ENCODE data around the gene SGSM1.

Gene SGSM1

GRCh38 chr22:24760708-24761306, 45.2 kb upstream of the SGSM1 start:
- no peaks in the 10 kb centered on the region for H3K36me3 ChIP-seq (ENCODE audit: control insufficient read depth, low read length)
- no peaks in the 10 kb centered on the region for H3K27me3 ChIP-seq (ENCODE audit: control insufficient read depth, low read length)
- no peaks in the 10 kb centered on the region for H3K9me3 ChIP-seq (ENCODE audit: control insufficient read depth, insufficient read depth, low read length)
- H3K4me3 ChIP-seq (ENCODE audit: low read length), result no peak overlapping the region
- no peaks in the 10 kb centered on the region for H3K4me1 ChIP-seq (ENCODE audit: control insufficient read depth, low read length)
- no peaks in the 10 kb centered on the region for H3K79me2 ChIP-seq (ENCODE audit: control insufficient read depth, low read length)
- TF ChIP-seq EZH2phosphoT487 (IDR thresholded peaks at IDR 0.05; ENCODE audit: borderline replicate concordance, low read length), result no peak
- TF ChIP-seq, protein P1, sequence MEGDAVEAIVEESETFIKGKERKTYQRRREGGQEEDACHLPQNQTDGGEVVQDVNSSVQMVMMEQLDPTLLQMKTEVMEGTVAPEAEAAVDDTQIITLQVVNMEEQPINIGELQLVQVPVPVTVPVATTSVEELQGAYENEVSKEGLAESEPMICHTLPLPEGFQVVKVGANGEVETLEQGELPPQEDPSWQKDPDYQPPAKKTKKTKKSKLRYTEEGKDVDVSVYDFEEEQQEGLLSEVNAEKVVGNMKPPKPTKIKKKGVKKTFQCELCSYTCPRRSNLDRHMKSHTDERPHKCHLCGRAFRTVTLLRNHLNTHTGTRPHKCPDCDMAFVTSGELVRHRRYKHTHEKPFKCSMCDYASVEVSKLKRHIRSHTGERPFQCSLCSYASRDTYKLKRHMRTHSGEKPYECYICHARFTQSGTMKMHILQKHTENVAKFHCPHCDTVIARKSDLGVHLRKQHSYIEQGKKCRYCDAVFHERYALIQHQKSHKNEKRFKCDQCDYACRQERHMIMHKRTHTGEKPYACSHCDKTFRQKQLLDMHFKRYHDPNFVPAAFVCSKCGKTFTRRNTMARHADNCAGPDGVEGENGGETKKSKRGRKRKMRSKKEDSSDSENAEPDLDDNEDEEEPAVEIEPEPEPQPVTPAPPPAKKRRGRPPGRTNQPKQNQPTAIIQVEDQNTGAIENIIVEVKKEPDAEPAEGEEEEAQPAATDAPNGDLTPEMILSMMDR (IDR thresholded peaks at IDR 0.05; ENCODE audit: low read depth, low read length, poor library complexity, severe bottlenecking), result no peak
- H3K27ac ChIP-seq (ENCODE audit: low read depth, low read length), result no peak overlapping the region
- no peaks in the 10 kb centered on the region for H3F3A ChIP-seq (ENCODE audit: control insufficient read depth, insufficient read depth)
- H3K9me2 ChIP-seq (replicated peaks; ENCODE audit: control insufficient read depth, low read length), result no peaks in the 10 kb centered on the region
- H3K4me2 ChIP-seq (ENCODE audit: low read length), result no peak overlapping the region
- H4K20me1 ChIP-seq (ENCODE audit: control insufficient read depth, insufficient read depth, low read depth, low read length), result no peaks in the 10 kb centered on the region

GRCh38 chr22:24761888-24762675, 43.9 kb upstream of the SGSM1 start:
- H3K4me2 ChIP-seq (ENCODE audit: low read length), result no peak overlapping the region
- no peaks in the 10 kb centered on the region for H3K36me3 ChIP-seq (ENCODE audit: control insufficient read depth, low read length)
- no peak overlapping the region for H3K4me3 ChIP-seq (ENCODE audit: low read length)
- no peaks in the 10 kb centered on the region for H3F3A ChIP-seq (ENCODE audit: control insufficient read depth, insufficient read depth)
- H3K9me3 ChIP-seq (ENCODE audit: control insufficient read depth, insufficient read depth, low read length), result no peaks in the 10 kb centered on the region
- no peaks in the 10 kb centered on the region for H3K27me3 ChIP-seq (ENCODE audit: control insufficient read depth, low read length)
- H3K27ac ChIP-seq (ENCODE audit: low read depth, low read length), result no peak overlapping the region
- H3K79me2 ChIP-seq (ENCODE audit: control insufficient read depth, low read length), result no peaks in the 10 kb centered on the region
- H3K9me2 ChIP-seq (replicated peaks; ENCODE audit: control insufficient read depth, low read length), result no peaks in the 10 kb centered on the region
- TF ChIP-seq, protein P1 (IDR thresholded peaks at IDR 0.05; ENCODE audit: low read depth, low read length, poor library complexity, severe bottlenecking), result no peak
- TF ChIP-seq EZH2phosphoT487 (IDR thresholded peaks at IDR 0.05; ENCODE audit: borderline replicate concordance, low read length), result no peak
- no peaks in the 10 kb centered on the region for H3K4me1 ChIP-seq (ENCODE audit: control insufficient read depth, low read length)
- no peaks in the 10 kb centered on the region for H4K20me1 ChIP-seq (ENCODE audit: control insufficient read depth, insufficient read depth, low read depth, low read length)

GRCh38 chr22:24763872-24764485, 42.0 kb upstream of the SGSM1 start:
- Histone ChIP-seq H3K27me3 (ENCODE audit: control insufficient read depth, low read length) (no peaks in the 10 kb centered on the region), H3K4me1 (ENCODE audit: control insufficient read depth, low read length) (no peaks in the 10 kb centered on the region), H3K4me3 (ENCODE audit: low read length) (no peak overlapping the region), H3K9me2 (replicated peaks; ENCODE audit: control insufficient read depth, low read length) (no peaks in the 10 kb centered on the region), H3K27ac (ENCODE audit: low read depth, low read length) (no peak overlapping the region), H3K9me3 (ENCODE audit: control insufficient read depth, insufficient read depth, low read length) (no peaks in the 10 kb centered on the region), H3F3A (ENCODE audit: control insufficient read depth, insufficient read depth) (no peaks in the 10 kb centered on the region), H3K36me3 (ENCODE audit: control insufficient read depth, low read length) (no peaks in the 10 kb centered on the region), H4K20me1 (ENCODE audit: control insufficient read depth, insufficient read depth, low read depth, low read length) (no peaks in the 10 kb centered on the region), H3K4me2 (ENCODE audit: low read length) (no peak overlapping the region), H3K79me2 (ENCODE audit: control insufficient read depth, low read length) (no peaks in the 10 kb centered on the region)
- TF ChIP-seq, protein P1 (IDR thresholded peaks at IDR 0.05; ENCODE audit: low read depth, low read length, poor library complexity, severe bottlenecking), result no peak
- no peak for TF ChIP-seq EZH2phosphoT487 (IDR thresholded peaks at IDR 0.05; ENCODE audit: borderline replicate concordance, low read length)

All from DOHH2 (cell line).